HG03025 (cell line): ENCODE measurements around the gene ATP8B1.

ENCODE experiments used
- ATAC-seq: cut with Tn5 transposase; IDR thresholded peaks from one replicate; pipeline ENCODE4 v1.9.1; 2021; ENCODE audit warnings: mild to moderate bottlenecking, moderate library complexity; ENCODE audit not compliant: unreplicated experiment, low FRiP score

Gene ATP8B1

DNA sequence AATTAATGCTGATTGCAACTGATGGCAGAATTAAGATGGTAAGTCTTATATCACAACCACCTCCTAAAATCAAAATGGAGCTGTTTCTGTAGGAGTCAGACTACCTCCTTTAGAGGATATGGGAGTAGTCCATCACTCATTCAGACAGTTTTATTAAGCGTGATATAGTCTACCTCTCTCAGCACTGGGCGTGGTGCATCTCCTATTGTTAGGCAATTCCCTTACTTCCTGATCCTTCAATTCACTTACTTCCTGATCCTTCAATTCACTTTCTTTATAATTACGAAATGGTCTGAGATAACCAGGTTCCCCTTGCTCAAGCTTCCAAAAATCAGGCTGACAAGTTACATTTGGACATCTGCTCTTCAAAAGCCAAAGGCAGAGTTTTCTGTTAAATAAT lies 31.9 kb downstream of the ATP8B1 start:
- ATAC-seq: no peak

DNA sequence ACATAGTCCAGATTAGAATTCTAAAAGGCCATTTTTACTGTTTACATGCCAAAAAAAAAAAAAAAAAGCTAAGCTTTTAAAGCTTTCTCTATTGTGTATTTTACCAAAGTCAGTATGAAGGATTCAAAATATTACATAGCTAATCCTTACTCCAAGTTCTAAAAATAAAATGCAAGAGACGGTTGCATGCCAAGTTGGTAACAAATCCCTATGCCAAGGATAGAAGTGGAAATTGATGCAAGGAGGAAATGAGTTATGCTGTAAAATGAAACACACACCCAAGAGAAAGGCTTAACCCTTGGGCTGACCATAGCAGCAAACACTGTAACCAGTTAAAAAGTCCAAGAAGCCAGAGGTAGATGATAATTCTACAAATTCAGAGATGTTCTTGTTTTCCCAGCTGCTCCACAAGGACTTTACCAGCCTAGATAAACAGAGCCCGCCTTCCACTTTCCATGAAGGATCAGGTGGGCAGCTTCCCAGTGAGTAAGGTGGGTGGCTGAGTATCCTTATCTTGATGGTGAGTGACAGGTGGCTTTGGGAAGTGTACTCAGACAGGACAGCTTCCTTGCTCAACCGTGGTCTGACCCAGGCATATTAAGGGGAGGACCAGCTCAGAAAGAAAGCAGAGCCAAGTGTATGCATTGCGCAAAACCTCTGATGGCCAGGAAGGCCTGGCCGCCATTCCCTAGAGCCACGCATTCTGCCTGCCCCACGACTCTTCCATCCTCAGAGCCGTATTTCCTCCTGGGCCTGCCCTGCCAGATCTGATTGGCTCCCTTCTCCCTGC lies 34.4 kb downstream of the ATP8B1 start:
- no peak for ATAC-seq

DNA sequence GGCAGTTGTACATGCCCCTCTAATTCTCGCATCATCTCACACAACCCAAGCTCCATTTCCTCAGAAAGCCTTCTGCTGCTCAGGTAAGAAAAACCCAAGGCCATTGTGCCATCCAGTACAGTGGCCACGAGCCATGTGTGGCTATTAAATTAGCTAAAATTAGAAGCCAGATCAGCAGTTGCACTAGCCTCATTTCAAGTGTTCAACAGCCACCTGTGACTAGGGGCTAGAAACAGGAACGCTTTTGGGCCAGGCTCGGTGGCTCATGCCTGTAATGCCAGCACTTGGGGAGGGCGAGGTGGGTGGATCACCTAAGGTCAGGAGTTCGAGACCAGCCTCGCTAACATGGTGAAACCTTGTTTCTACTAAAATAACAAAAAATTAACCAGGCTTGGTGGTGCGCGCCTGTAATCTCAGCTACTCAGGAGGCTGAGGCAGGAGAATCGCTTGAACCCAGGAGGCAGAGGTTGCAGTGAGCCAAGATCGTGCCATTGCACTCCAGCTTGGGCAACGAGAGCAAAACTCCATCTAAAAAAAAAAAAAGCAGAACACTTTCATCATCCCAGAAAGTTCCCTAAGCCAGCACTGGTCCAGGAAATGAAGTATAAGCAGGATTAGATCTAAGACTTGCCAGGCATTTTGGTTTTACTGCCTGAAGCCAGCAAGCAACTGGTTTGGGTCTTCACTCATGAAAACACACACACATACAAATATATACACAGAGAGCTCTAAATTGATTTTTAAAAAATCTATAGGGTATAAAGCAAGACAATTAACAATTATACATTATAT lies 35.7 kb downstream of the ATP8B1 start:
- ATAC-seq: no peak

DNA sequence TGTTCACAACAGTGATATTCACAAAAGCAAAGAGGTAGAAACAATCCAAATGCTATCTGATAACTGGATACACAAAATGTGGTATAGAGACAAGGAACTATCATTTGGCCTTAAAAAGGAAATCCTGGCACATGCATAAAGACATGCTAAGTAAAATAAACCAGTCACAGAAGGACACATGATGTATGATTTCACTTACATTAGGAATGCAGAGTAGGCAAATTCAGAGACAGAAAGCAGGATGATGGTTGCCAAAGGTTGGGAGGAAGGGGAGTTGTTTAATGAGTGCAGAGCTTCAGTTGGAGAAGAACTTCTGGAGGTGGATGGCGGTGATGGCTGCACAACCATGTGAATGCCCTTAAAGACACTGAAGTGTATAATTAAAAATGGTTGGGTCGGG lies 38.1 kb downstream of the ATP8B1 start:
- ATAC-seq: no peak

DNA sequence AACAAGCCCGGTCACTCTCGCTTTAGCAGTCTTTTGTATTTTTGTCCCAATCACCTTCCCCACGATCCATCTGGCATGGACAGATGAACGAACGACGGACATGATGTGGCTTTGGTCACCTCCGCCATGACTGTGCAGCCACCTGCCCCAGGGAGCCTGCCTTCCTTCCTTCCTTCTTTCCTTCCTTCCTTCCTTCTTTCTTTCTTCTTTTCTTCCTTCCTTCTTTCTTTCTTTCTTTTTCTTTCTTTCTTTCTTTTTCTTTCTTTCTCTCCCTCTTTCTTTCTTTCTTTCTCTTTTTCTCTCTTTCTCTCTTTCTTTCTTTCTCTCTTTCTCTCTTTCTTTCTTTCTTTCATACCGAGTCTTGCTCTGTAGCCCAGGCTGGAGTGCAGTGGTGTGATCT lies 39.0 kb downstream of the ATP8B1 start:
- ATAC-seq: no peak

DNA sequence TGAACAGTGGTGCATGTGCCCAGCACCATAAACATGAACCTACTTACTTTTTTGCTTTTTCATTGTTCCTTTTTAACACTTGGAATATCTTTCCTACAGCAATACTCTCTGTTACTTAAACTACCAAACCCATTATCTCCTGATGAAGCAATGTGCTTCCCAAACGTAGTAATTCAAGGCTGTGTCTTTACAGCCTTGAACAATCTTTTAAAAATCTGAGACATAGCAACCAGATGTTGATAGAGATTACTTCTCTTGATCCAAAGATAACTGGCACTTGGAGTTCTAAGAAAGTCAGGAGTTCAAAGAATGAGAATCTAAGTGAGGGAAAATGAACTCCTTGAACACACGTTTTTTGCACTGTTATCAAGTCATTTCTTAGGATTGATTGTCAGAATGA lies 40.4 kb downstream of the ATP8B1 start:
- no peak for ATAC-seq

DNA sequence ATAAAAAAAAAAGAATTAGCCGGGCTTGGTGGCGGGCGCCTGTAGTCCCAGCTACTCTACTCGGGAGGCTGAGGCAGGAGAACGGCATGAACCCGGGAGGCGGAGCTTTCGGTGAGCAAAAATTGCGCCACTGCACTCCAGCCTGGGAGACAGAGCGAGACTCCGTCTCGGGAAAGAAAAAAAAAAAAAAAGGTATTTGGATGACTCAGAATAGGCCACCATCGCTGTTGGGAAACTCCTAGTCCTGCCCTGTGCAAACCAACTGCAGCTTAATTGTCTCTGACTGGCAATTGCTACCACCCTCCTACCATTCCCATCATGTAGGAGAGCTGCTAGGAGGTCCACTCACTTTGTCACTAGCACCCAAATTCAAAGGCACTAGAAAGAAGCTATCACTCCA lies 43.5 kb downstream of the ATP8B1 start:
- ATAC-seq: no peak

DNA sequence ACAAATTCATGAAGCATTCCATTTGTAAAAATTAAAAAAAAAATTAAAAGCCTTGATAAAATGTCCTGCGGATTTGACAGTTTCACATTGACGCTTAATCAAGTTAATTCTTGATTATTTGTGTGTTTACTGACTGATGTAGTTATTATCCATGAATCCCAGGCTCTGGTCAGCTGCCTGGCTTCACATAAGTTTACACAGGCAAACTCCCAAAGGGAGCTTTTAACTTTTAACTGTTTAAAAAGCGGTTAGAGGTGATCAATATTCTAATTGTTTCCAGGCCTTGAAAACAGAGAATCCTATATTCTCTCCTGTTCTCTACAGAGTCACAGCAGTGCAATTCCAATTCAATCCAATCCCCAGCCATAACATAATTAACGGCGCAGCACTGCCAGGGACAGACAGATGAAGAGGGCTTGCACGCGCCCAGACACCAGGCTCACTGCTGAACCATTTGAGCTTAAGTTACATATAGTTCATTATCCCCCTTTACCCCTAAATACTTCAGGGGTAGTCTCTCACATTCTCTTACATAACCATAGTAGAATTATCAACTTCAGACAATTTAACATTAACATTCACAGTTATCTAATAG lies 47.5 kb downstream of the ATP8B1 start:
- ATAC-seq: no peak

DNA sequence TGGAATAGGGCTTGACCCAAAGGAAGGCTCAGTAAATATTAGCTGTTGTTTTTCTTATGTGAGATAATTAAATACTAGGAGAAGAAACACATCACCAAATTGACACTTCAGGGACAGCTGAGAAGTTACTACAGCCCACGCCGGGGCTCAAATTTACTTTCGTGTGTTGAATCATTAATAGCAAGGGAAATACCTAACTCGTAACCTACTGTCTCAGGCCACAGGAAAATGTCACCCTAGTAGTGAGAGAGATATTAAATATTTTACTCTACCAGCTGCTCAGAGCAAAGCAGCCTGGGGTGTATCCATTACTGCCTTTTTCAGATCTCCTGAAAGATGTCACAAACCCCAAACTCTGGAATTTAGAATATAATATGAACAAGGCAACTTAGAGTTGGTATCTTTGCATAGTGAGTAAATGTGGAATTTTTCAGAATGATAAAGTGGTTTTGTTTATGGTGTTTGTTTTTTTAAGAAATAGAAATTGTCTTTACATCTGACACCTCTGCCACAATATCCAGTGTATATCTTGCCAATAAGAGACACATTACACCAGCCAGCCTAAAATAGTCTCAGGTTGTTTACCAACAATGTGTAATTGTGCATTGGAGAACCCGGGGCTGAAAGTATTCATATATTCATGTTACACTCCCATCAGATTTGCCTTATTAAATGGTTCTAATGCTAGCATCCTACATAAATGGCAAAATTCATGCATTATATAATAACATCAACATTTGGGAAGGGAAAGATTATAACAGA lies 48.4 kb downstream of the ATP8B1 start:
- ATAC-seq: no peak

DNA sequence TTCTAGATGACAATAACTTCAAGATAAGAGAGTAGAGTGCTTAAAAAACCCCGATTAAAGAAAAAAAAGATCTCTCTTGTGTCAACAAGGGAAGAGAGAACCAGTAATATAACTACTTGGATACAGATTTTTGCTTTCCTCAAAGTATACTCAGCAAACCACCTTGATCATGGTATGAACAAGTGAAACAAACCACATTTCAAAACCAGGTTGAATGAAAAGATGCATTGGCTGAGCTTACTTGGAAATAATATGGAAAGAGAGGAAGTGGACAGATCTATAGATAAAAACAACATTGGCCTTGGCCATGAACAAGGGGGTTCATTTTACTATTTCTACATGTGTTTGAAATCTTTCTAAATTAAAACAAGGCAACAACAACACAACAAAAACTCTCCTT lies 50.1 kb downstream of the ATP8B1 start:
- ATAC-seq: no peak

DNA sequence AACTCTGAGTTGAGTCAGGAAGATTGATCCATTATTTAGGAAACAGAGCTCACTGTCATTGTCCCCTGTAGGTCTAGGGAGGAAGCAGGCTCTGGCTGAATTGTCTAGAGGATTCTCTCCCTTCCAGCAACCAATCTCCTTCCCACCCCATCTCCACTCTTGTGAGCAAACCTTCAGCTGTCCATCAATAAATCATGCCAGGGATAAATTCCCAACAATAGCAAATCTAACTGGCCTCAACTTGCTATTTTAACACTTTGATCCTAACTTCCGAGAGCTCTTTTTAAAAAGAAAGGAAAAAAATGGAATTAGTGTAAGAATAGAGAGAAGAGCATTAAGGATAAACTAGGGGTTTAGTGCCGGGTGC lies 53.5 kb downstream of the ATP8B1 start:
- no peak for ATAC-seq

DNA sequence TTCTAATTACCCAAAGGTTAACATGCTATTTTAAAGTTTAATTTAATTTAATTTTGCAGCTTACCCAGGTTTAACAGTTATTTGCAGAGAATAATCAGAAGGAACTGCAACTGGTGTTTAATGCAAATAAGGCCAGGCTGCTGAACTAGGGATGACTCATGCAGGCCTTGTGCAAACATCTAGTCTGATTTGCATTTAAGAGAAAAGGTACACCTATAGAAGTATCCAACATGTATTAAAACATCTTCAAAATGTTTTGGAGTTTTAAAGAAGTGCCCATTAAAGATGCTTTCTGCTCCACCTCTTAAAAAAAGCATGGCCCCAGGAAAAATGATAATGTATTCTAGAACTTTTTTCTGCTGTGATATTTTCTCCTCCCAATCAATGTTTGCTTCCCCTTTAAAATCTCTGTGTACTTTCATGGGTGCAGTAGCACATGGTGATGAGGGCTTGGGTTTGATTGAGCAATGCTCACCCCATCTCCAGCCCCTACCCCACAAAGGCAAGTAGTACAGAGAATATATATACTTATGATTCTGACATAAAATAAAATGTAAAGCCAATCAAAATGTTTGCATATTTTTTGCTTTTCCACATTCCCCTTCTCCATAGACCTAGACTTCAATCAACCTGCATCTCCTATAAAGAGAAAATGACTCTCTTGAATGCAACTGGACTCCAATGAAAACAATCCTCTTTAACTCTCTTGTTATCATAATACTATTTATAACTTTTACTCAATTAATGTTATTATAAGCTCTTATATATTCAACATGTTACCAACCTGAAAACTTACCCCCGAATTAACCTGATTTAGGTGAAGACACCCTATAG lies 54.1 kb downstream of the ATP8B1 start:
- peak; percentile 83 for ATAC-seq

DNA sequence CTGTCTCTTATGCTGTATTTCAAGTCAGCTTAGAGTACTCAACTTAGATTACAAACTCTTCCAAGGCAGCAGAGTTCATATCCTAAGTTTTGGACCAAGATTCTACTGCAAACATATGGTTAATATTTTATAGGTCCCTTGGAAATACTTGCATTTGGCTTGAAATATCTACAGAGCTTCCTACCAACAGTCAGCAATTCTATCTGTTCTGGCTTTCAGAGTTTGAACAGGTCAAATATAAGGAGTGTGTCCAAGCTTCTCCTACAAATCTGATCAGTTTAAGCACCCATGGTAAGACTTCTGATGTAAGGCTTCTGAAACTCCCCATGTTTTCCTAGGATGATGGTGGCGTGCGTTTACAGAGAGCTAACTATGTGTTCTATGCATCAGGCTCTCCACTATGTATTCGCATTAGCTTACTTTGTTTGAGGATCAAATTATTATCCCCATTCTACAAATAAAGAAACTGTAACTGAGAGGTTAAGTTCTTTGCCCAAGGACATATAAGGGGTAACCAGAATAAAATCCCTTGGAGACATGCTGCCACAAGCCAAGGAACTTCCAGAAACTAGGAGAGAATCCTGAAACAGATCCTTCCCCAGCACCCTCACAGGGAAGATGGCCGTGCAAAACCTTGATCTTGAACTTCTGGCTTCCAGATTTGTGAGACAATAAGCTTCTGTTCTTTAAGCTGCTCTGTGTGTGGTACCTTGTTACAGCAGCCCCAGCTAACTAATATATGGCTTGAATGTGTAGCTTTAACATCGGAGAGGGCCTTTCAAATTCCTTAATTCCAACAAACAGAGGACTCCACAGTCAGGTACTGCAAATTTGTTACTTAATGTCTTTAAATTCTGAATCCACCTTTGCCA lies 55.1 kb downstream of the ATP8B1 start:
- ATAC-seq: no peak

DNA sequence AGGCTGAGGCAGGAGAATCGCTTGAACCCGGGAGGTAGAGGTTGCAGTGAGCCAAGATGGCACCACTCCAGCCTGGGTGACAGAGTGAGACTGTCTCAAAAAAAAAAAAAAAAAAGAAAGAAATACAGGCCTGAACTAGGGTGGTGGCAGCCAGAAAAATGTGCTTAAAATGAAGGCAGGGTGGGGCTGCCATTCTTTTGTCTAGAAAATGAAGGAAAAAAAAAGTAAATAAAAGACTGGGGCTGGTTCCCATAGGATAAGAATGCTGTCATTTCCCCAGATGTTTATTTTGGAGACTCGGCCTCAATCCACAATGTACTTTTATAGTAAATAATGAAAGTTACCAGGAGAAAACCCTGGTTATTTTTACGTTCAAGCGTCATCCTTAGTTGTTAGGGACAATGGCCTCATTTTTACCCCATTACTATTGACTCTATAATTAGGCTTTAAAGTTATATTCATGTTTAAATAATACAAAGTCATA lies 58.9 kb downstream of the ATP8B1 start:
- ATAC-seq: no peak

DNA sequence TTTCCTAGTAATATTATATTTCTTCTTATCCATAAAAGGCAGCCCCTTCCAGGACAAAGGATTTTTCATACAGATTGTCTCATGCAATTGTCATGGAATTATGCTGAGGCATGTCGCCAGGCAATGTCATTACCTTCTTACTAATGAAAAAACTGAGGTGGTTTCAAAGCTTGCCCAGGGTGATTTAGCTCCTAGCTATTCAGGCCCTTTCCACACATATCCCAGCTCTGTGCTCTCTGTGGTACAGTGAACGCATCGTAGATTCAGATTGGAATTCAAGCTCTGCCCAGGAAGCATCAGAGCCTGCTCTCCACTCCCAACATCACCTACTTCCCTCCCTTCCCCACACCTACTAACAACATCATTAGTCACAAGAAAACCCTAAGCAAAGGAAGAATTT lies 60.1 kb downstream of the ATP8B1 start:
- no peak for ATAC-seq

DNA sequence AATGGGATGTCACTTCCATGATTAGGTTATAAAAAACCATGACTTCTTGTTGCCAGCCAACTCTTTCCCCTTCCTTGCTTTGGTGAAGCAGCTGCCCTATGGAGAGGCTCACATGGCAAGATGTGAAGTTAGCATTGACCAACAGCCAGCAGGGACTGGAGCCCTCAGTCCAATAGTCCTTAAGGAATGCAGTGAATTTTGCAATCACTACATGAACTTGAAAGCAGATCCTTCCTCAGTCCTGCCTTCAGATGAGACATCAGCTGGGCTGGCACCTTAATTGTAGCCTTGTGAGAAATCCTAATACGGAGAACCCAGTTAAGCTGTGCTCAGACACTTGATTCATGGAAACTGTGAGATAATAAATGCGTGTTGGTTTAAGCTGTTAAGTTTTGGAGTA lies 61.8 kb downstream of the ATP8B1 start:
- ATAC-seq: no peak

DNA sequence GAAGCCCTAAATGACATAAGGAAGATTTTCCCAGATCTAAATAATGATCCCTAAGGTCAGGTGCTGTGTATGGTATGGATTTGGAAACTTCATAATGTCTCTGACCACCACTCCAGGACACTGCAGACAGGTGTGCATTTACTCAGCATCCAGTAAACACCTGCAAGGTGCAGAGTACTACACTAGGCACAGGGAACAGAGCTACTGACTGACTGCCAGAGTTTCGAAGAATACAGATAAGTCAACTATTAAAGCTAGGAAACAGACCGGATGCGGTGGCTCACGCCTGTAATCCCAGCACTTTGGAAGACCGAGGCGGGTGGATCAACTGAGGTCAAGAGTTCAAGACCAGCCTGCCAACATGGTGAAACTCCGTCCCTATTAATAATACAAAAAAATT lies 65.0 kb downstream of the ATP8B1 start:
- ATAC-seq: no peak

DNA sequence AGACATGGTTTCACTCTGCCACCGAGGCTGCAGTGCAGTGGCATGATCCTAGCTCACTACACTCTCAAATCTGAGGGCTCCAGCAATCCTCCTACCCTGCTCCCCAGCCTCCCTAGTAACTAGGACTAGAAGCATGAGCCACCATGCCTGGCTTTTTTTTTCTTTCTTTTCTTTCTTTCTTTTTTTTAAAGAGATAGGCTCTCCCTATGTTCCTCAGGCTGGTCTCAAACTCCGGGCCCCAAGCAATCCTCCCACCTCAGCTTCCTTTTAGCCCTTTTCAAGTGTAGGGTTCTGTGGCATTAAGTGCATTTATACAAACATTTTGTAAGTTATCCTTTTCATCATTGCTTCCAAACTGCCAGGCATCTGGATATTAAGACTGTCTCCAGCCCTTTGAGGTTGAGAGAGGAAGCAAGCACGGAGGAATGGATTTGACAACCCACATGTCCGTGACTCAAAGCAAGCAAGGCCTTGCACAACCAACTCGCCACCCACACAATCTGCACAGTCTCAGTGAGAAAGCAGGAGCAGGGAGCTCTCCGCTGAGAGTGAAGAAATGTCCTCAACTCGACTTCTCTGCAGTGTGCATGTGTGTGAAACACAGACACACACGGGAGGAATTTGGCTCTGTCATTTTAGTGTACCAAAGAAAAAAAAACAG lies 65.6 kb downstream of the ATP8B1 start:
- no peak for ATAC-seq
